CD4-positive, alpha-beta T cell (primary cell): ENCODE results near the gene RBM7. TPM values are rescaled to one million over a fixed set of nuclear protein-coding genes. Genes with fewer than 3 reads are reported as not detected.

Experiments used
- ATAC-seq: fragments of 200-7000 bp; cut with Tn5 transposase; one replicate; pipeline ENCODE4 v1.10.0; 2022; ENCODE audit warnings: mild to moderate bottlenecking; ENCODE audit not compliant: poor library complexity
- CTCF ChIA-PET: fragments of 350-600 bp; sonication (Branson Sonifier 250); formaldehyde crosslinking; loops from one replicate; lab custom pipeline; 2021; ENCODE audit warnings: antibody characterized with exemption, inconsistent platforms; lab: Charles Lee
- POLR2A ChIA-PET: fragments of 350-600 bp; sonication (Branson Sonifier 250); formaldehyde crosslinking; loops from one replicate; lab custom pipeline; 2021; ENCODE audit warnings: antibody characterized with exemption, inconsistent platforms; lab: Charles Lee
- DNase-seq, 14 experiments: peaks; one replicate each; pipeline ENCODE4 v3.0.0-alpha.2; 2013 to 2020; ENCODE audit warnings: mixed read lengths in 2 of 14
- H3K27ac ChIP-seq, 2 donors: one replicate each; pipeline versions ENCODE4 v1.5.1 to v1.7.0; 2013; ENCODE audit warnings: low read length in 2 of 2, low read depth in 1 of 2, mild to moderate bottlenecking in 1 of 2
- H3K27me3 ChIP-seq, 2 experiments: 1 replicate in 1 of 2; 2 replicates in 1 of 2; pipeline versions ENCODE4 v1.6.1 to v1.7.0; 2013; ENCODE audit warnings: low read length in 2 of 2, control low read depth in 1 of 2, mild to moderate bottlenecking in 1 of 2, moderate library complexity in 1 of 2; ENCODE audit not compliant: insufficient read depth in 2 of 2, control insufficient read depth in 1 of 2
- H3K36me3 ChIP-seq: one replicate; pipeline ENCODE4 v1.6.1; 2013; ENCODE audit warnings: low read length, control low read depth; ENCODE audit not compliant: insufficient read depth
- H3K4me1 ChIP-seq: one replicate; pipeline ENCODE4 v1.6.1; 2013; ENCODE audit warnings: low read length, control low read depth; ENCODE audit not compliant: insufficient read depth
- H3K4me3 ChIP-seq: one replicate; pipeline ENCODE4 v1.5.1; 2013; ENCODE audit warnings: mild to moderate bottlenecking, low read length, moderate library complexity
- H3K9me3 ChIP-seq, 2 experiments: 1 replicate in 1 of 2; 2 replicates in 1 of 2; pipeline versions ENCODE4 v1.6.1 to v1.7.0; 2013; ENCODE audit warnings: low read length in 2 of 2, mild to moderate bottlenecking in 2 of 2, control low read depth in 1 of 2, moderate library complexity in 1 of 2; ENCODE audit not compliant: control insufficient read depth in 1 of 2, insufficient read depth in 1 of 2
- H3K27ac Mint-ChIP-seq: one replicate; pipeline ENCODE4 v1.8.0; 2020; ENCODE audit warnings: mixed read lengths
- H3K27me3 Mint-ChIP-seq: one replicate; pipeline ENCODE4 v1.8.0; 2021; ENCODE audit warnings: mixed read lengths
- H3K36me3 Mint-ChIP-seq: one replicate; pipeline ENCODE4 v1.8.0; 2021; ENCODE audit warnings: low read depth, mixed read lengths
- H3K4me1 Mint-ChIP-seq: one replicate; pipeline ENCODE4 v1.8.0; 2021; ENCODE audit warnings: low read depth, mixed read lengths
- H3K4me3 Mint-ChIP-seq: one replicate; pipeline ENCODE4 v1.8.0; 2020; ENCODE audit warnings: mild to moderate bottlenecking, mixed read lengths
- H3K9me3 Mint-ChIP-seq: one replicate; pipeline ENCODE4 v1.8.0; 2020; ENCODE audit warnings: mixed read lengths
- intact Hi-C, 2 experiments: fragments of 100-400 bp; cut with DNase I in 1 of 2; cut with micrococcal nuclease in 1 of 2; formaldehyde crosslinking; loops; one replicate each; pipeline versions ENCODE4 v1.15.1 to v1.9.0; 2023 to 2025; cut with DNase I, micrococcal nuclease
- total RNA-seq, 174 experiments: library from RNA in 2 of 174; stranded (reverse) in 2 of 174; gene quantifications; one replicate each; pipeline ENCODE4 v1.2.3 and lab custom pipeline; 2021 to 2026
- TF ChIP-seq, protein P1 (sequence below): fragments of 200-600 bp; IDR thresholded peaks from one replicate; pipeline ENCODE4 v1.8.0; 2022; ENCODE audit warnings: antibody characterized with exemption, mild to moderate bottlenecking

The RBM7 gene
- total RNA-seq, 2 experiments from 2014 or later, result 76.1 to 81.9 TPM

DNA sequence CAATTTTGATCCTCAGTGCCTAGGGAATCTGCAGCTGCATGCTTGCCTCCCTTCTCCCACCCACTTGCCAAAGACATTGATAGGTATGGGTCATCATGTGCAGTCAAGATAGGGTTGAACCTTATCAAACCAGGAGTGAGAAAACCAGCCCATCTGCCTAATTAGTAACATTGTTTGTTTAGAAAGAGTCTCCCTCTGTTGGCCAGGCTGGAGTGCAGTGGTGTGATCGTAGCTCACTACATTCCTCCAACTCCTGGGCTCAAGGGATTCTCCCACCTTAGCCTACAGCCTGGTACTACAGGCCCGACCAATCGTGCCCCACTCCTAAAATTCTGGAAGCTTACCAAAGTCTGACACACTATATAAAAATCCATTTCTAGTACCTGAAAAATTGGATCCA is 4.7 kb upstream of the RBM7 start:
- no peak overlapping the region for H3K27ac Mint-ChIP-seq
- CTCF ChIA-PET, result interaction anchor here (1.3 kb wide), 1 partner anchor 44 kb away, joined by 3 read pairs; the partner anchor contains the start of gene REXO2
- no peak for DNase-seq
- H3K4me1 Mint-ChIP-seq, result peaks cover 27% of the 10 kb centered on the region
- Histone ChIP-seq H3K9me3 (no peaks in the 10 kb centered on the region), H3K4me1 (peaks cover 6% of the 10 kb centered on the region), H3K27ac (no peak overlapping the region), H3K4me3 (no peak overlapping the region), H3K27me3 (no peaks in the 10 kb centered on the region), H3K36me3 (no peaks in the 10 kb centered on the region)
- H3K4me3 Mint-ChIP-seq, result peak overlapping the region; percentile 39
- no peak for ATAC-seq
- no peaks in the 10 kb centered on the region for H3K9me3 Mint-ChIP-seq
- peaks cover 10% of the 10 kb centered on the region for H3K36me3 Mint-ChIP-seq
- TF ChIP-seq, protein P1, sequence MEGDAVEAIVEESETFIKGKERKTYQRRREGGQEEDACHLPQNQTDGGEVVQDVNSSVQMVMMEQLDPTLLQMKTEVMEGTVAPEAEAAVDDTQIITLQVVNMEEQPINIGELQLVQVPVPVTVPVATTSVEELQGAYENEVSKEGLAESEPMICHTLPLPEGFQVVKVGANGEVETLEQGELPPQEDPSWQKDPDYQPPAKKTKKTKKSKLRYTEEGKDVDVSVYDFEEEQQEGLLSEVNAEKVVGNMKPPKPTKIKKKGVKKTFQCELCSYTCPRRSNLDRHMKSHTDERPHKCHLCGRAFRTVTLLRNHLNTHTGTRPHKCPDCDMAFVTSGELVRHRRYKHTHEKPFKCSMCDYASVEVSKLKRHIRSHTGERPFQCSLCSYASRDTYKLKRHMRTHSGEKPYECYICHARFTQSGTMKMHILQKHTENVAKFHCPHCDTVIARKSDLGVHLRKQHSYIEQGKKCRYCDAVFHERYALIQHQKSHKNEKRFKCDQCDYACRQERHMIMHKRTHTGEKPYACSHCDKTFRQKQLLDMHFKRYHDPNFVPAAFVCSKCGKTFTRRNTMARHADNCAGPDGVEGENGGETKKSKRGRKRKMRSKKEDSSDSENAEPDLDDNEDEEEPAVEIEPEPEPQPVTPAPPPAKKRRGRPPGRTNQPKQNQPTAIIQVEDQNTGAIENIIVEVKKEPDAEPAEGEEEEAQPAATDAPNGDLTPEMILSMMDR, result no peak
- POLR2A ChIA-PET, result no interaction called here
- H3K27me3 Mint-ChIP-seq, result no peaks in the 10 kb centered on the region
- intact Hi-C loops, result loop anchor here in 1 of 2 experiments (5.0 kb wide), 2 partner anchors 623 to 1083 kb away; partner anchors contain the start of genes TTC12 and ZW10

DNA sequence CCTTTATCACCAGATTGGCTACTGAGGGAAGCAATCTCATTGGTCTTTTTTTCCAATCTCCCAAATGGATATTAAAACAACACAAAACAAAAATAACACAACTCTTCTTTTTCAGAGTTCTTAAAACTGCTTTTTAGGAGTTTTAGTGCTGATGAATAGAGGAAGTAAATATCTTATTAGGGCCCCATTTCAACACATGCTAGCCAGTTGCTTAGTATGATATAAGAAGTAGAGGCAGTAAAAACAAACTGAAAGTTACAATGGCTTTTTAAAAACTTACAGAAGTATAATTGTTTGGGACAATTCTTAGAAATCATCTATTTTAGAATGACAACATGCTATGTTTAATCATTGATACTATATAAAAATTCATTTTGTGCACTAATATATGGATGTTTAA is 3.5 kb upstream of the RBM7 start:
- ATAC-seq, result no peak
- Histone ChIP-seq H3K4me1 (peaks cover 6% of the 10 kb centered on the region), H3K4me3 (no peak overlapping the region), H3K27ac (no peak overlapping the region), H3K9me3 (no peaks in the 10 kb centered on the region), H3K36me3 (no peaks in the 10 kb centered on the region), H3K27me3 (no peaks in the 10 kb centered on the region)
- ChIA-PET CTCF (no interaction called here), POLR2A (no interaction called here)
- no peaks in the 10 kb centered on the region for H3K27me3 Mint-ChIP-seq
- H3K4me1 Mint-ChIP-seq, result peaks cover 35% of the 10 kb centered on the region
- DNase-seq, result no peak
- intact Hi-C loops, result loop anchor here in 1 of 2 experiments (5.0 kb wide), 2 partner anchors 625 to 1085 kb away; partner anchors contain the start of genes TTC12 and ZW10
- TF ChIP-seq, protein P1, result no peak
- no peak overlapping the region for H3K4me3 Mint-ChIP-seq
- H3K27ac Mint-ChIP-seq, result peak overlapping the region; percentile 15
- H3K36me3 Mint-ChIP-seq, result peaks cover 18% of the 10 kb centered on the region
- no peaks in the 10 kb centered on the region for H3K9me3 Mint-ChIP-seq

DNA sequence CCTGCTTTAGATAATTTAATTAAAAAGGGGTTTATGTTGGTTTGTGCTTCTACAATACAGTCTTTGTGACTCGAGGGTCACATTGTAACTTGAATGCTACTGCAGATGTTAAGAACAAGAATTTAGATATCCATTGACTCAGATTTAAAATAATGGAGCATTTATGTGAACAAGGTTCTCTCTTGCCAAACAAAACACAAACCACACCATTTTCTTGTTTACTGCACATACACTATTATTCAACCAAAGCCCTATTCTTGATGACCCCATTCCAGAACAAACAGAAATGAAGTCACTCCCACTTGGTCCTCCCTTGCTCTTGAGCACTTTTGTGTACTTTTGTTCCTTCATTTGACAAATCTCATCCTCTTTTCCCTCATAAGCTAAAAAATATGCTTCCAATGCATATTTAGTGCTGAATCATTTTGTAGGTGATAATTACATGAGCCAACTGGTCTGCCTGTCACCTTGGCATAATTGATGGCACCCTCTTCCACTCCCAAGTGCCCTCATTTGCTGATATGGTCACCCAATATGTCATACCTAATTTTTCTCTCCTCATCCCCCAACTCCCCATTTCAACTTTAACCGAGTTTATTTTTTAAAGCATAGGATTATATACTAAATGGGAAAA is 3.0 kb upstream of the RBM7 start:
- peaks cover 21% of the 10 kb centered on the region for H3K36me3 Mint-ChIP-seq
- H3K4me3 Mint-ChIP-seq, result no peak overlapping the region
- no peaks in the 10 kb centered on the region for H3K27me3 ChIP-seq
- ATAC-seq, result no peak
- H3K9me3 Mint-ChIP-seq, result no peaks in the 10 kb centered on the region
- peak overlapping the region; percentile 15 for H3K27ac Mint-ChIP-seq
- ChIA-PET POLR2A (interaction anchor here (1.1 to 1.5 kb wide), 2 partner anchors 12 to 42 kb away, joined by 3 read pairs; partner anchors contain the start of gene REXO2), CTCF (no interaction called here)
- H3K9me3 ChIP-seq, result no peaks in the 10 kb centered on the region
- no peak overlapping the region for H3K27ac ChIP-seq
- peaks cover 8% of the 10 kb centered on the region for H3K4me1 ChIP-seq
- H3K4me1 Mint-ChIP-seq, result peaks cover 39% of the 10 kb centered on the region
- peaks cover under 1% of the 10 kb centered on the region for H3K36me3 ChIP-seq
- DNase-seq, result no peak
- TF ChIP-seq, protein P1, result no peak
- intact Hi-C loops, result loop anchor here in 1 of 2 experiments (5.0 kb wide), 2 partner anchors 625 to 1085 kb away; partner anchors contain the start of genes TTC12 and ZW10
- no peaks in the 10 kb centered on the region for H3K27me3 Mint-ChIP-seq
- no peak overlapping the region for H3K4me3 ChIP-seq
